H9 (cell line): ENCODE measurements around the gene ZKSCAN5. TPM values are rescaled to one million over a fixed set of nuclear protein-coding genes. Genes with fewer than 3 reads are reported as not detected.

Experiments
- total RNA-seq: library from RNA; stranded (reverse); gene quantifications from 2 replicates; pipeline ENCODE4 v1.2.1, GENCODE V29; 2021

Gene ZKSCAN5
- total RNA-seq, 1 experiment from 2014 or later: 16.6 TPM

Other genes with a start within 250 kb of the ZKSCAN5 start
- not detected in 2 replicates for gene MYH16, start 231.8 kb upstream of the ZKSCAN5 start, total RNA-seq
- gene ARPC1A, start 178.8 kb upstream of the ZKSCAN5 start, total RNA-seq: 169 TPM in 2 replicates
- 56.3 and 60.7 TPM in 2 replicates for gene ARPC1B, start 129.9 kb upstream of the ZKSCAN5 start, total RNA-seq
- 150 and 160 TPM in 2 replicates for gene PDAP1, start 96.1 kb upstream of the ZKSCAN5 start, total RNA-seq
- 104 TPM in 2 replicates for gene BUD31, start 95.7 kb upstream of the ZKSCAN5 start, total RNA-seq
- gene PTCD1, start 65.9 kb upstream of the ZKSCAN5 start, total RNA-seq: 12.8 and 14.1 TPM in 2 replicates
- gene CPSF4, start 65.7 kb upstream of the ZKSCAN5 start, total RNA-seq: 96.2 and 98.2 TPM in 2 replicates
- 504 and 516 TPM in 2 replicates for gene ATP5MF, start 38.5 kb upstream of the ZKSCAN5 start, total RNA-seq
- 14.0 and 15.1 TPM in 2 replicates for gene ZNF789, start 31.8 kb upstream of the ZKSCAN5 start, total RNA-seq
- gene ZNF394, start 4.4 kb upstream of the ZKSCAN5 start, total RNA-seq: 24.2 and 24.7 TPM in 2 replicates
- 7.8 and 8.7 TPM in 2 replicates for gene FAM200A, start 47.5 kb downstream of the ZKSCAN5 start, total RNA-seq
- gene ZNF655, start 54.0 kb downstream of the ZKSCAN5 start, total RNA-seq: 48.8 and 49.2 TPM in 2 replicates
- gene TMEM225B, start 93.6 kb downstream of the ZKSCAN5 start, total RNA-seq: 0.44 TPM in 1 of 2 replicates, not detected in the other
- gene ZSCAN25, start 112.3 kb downstream of the ZKSCAN5 start, total RNA-seq: 21.3 and 21.5 TPM in 2 replicates
- gene CYP3A5, start 175.3 kb downstream of the ZKSCAN5 start, total RNA-seq: 0.22 TPM in 1 of 2 replicates, not detected in the other
- gene CYP3A7, start 230.5 kb downstream of the ZKSCAN5 start, total RNA-seq: not detected in 2 replicates